NOMO-1 treated with DMSO at 0.1 percent for 48 hours (cell line): ENCODE data around the gene FOXI2.

Experiments used
- DNase-seq: peaks from one replicate; lab custom pipeline; 2025; ENCODE audit not compliant: unreplicated experiment; lab: John Stamatoyannopoulos, UW

Gene FOXI2

GRCh38 chr10:127736915-127737562, at the start of gene FOXI2:
FOXI2 (plus strand) TSS chr10:127737185; CDS start chr10:127737274, 89 bp downstream.
- DNase-seq, result no peak

DNA sequence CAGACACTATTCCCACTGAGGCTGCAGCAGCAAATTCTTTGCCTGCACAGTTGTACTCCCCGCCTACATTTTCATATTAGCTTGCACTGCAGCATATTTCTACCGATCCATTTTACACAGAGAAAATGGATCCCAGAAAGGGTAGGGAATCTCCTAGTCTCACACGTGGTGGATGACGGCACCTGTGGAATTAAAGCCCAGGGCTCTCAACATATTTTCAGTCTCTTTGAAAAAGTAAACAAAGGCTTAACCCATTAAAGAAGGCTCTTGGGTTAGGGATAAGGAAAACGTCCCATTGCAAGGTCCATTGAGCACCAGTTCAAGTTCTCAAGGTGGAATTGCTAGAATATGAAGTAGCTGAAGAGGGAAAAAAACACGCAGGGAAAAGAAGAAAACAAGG, 49.4 kb upstream of the FOXI2 start:
- no peak for DNase-seq

DNA sequence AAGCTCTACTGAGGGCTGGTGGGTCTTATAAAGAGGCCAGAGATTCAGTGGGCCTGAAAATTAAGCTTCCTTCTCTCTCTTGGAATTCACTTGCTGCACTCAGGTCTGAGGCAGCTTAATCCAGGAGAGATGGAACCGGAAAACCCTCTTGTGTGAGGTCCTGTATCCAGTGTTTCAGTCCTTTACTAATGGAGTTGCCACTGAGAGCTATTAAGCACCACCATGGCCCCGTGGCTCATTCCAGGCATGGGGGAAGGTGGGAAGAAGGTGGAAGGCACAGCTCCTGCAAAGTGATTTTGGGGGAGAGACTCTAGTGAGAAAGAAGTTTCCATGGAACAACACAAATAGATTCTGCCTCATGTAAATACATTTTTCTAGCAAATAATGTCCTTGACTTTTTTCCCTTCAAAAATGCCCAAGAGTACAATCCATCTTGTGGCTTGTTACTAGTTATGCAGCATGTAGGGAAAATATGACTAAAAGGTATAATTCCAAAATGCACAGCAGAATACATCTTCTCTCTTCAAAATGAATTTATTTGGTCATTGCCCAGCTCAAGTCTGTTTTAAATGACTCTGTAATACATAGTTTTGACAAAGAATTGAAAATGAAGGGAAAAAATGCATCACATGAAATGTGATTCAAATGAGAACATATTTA, 46.7 kb upstream of the FOXI2 start:
- DNase-seq, result no peak

- DNase-seq, result peak; percentile 8
These were observed 42.3 kb upstream of the FOXI2 start for GRCh38 chr10:127694580-127695193.

GRCh38 chr10:127695431-127695830, 41.6 kb upstream of the FOXI2 start:
- DNase-seq, result no peak

- no peak for DNase-seq
These were observed 38.1 kb upstream of the FOXI2 start for GRCh38 chr10:127698886-127699285.

DNA sequence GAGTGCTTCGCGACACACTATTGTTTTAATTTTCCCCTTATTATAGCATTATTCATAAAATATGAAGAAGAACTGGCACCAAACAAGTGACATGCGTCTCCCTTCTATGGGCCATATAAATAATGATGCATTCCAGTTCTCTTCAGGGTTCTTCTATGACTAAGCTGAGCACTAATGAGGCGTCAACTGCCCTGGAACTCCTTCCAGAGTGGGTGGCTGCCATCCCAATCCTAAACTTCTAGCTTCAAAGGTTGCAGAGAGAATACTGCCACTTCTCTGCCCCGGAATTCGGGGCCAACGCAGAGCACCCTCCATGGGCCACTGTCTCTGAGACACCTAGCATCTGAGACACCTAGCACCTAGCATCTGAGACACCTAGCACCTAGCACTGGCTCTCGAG, 37.7 kb upstream of the FOXI2 start:
- no peak for DNase-seq

- no peak for DNase-seq
These were observed 34.7 kb upstream of the FOXI2 start for GRCh38 chr10:127702271-127702670.

- DNase-seq, result no peak
These were observed 21.7 kb upstream of the FOXI2 start for GRCh38 chr10:127715249-127715648.

- peak; percentile 2 for DNase-seq
These were observed 21.1 kb upstream of the FOXI2 start for GRCh38 chr10:127715782-127716378.

DNA sequence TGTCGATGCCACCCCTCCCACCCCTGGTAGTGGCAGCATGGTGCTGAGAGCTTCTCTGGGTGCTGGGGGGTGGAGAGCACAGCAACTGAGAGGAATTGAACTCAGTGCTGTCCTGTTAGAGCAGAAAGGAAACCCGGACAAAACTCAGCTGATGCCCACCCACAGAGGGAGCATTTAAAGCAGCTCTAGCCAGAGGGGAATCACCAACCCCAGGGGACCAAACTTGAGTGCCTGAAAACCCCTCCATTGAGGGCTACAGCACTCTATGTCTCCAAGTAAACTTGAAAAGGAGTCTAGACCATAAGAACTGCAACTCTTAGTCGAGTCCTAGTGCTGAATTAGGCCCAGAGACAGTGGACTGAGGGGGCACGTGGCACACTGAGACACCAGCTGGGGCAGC, 16.8 kb upstream of the FOXI2 start:
- DNase-seq, result no peak

DNA sequence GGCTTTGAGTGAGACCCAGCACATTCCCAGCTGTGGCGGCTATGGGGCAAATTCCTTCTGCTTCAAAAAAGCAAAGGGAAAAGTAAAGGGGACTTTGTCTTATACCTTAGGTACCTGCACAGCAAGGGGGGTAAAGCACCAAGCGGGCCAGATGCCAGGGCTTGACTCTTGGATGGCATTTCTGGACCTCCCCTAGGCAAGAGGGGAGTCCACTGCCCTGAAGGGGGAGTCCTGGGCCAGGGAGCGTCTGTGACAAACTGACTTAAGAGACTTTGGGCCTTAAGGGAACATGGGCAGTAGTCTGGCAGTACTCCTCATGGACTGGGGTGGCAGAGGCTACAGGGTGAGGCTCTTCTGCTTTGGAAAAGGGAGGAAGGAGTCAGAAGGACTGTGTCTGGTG, 16.1 kb upstream of the FOXI2 start:
- DNase-seq, result no peak

GRCh38 chr10:127734753-127735152, 2.2 kb upstream of the FOXI2 start:
- no peak for DNase-seq

- DNase-seq, result no peak
These were observed 1.8 kb upstream of the FOXI2 start for GRCh38 chr10:127735156-127735555.

DNA sequence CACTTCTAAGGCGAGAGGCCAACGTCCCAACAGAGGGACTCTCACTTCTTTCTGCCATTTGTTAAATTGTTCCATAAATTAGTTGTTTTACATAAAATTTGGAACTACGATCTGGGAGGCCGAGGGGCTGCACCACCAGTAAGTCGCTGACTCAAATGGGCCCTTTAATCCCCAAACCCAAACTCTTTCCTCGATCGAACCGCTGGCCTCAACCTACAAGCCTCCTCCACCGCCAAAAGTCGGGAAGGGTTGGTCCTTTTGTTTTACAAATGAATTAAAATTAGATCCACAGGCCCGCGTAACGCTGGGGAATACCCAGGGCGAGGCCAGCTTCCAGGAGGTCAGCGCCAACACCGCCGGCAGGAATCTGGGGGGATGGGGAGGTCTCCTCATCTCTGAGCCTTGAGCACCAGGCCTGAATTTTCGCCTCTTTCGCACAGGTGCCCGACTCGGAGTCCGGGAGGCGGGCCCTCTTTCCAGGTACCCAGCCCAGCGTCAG, 1.2 kb upstream of the FOXI2 start:
- DNase-seq, result no peak

DNA sequence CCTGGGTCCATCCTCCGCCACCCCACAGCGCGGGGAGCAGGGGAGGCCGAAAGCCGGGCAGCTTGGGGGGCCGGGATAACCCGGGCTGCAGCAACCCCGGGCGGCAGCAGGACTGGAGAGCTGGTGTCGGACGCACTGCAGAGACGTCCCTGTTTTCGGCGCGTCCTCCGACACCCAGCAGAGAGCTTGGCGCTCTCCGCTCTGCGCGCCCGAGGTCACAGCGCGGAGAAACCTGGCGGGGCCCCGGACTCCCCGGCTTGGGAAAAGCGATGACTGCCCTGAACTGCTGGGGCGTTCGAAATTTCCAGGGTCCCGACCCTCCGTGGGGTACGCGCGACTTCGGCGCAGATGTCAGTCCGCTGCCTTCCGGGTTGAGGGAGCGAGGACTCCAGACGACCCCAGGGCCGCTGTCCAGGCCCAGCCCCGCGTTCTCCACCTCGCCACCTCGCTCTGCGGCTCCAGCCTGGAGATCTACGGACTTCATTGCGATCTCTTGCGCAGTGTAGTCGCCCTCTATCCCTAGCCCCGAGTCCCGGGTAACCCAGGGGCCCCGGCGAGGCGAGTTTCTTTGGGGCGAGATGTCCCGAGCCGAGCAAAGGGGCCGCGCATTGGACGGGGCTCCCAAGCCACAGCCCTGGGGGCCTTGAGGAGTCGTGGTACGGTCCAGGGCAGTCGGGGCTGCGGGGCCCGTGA, 617 bp upstream of the FOXI2 start:
- DNase-seq, result no peak

GRCh38 chr10:127737563-127738511, 852 bp downstream of the FOXI2 start:
- DNase-seq, result no peak

DNA sequence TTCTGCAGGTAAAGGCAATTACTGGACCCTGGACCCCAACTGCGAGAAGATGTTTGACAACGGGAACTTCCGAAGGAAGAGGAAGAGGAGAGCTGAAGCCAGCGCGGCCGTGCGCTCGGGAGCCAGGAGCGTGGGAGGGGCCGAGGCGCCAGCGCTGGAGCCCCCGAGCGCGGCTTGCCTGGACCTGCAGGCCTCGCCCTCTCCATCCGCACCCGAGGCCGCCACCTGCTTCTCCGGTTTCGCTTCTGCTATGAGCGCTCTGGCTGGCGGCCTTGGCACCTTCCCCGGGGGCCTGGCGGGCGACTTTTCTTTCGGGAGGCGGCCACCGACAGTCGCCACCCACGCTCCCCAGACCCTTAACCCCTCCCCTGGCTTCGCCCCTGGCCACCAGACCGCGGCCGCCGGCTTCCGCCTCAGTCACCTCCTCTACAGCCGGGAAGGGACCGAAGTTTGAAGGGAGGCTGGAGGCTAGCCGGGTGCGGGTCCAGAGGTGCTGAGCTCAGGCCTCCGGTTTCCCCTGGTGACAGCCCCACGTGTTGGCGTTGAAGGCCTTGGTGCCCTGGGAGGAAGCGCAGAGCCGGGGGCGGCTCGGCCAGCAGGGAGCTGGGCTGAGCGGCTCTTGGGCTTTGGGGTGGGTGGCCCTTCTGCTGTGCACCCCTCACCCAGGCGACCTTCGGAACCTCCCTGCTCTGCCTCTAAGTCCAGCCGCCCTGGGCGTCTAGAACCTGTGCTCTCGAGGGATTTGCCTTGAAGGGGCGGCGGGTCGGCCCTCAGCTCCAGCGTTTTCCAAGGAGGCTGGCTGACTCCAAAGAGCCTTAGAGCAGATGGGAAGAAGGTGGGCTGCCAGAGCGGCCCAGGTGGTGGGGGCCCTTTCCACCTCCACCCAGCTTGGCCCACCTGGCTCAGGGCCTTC, 1.8 kb downstream of the FOXI2 start:
- DNase-seq, result no peak

GRCh38 chr10:127739908-127740307, 2.9 kb downstream of the FOXI2 start:
- no peak for DNase-seq
